Activated CD4-positive, CD25-positive, alpha-beta regulatory T cell treated with anti-CD3 and anti-CD28 coated beads, Interleukin-2, amount 50 U/mL, for 16 hours (primary cell): ENCODE data around the gene TMEM121.
"Not testable (repeated sequence)": the region's sequence is repeated elsewhere in the genome, so short reads cannot be mapped to it uniquely, and the experiment has no call there.

ENCODE experiments used
- DNase-seq: peaks from one replicate; pipeline ENCODE4 v3.0.0-alpha.2; 2020; ENCODE audit warnings: low read depth, low spot score

The TMEM121 gene

DNA sequence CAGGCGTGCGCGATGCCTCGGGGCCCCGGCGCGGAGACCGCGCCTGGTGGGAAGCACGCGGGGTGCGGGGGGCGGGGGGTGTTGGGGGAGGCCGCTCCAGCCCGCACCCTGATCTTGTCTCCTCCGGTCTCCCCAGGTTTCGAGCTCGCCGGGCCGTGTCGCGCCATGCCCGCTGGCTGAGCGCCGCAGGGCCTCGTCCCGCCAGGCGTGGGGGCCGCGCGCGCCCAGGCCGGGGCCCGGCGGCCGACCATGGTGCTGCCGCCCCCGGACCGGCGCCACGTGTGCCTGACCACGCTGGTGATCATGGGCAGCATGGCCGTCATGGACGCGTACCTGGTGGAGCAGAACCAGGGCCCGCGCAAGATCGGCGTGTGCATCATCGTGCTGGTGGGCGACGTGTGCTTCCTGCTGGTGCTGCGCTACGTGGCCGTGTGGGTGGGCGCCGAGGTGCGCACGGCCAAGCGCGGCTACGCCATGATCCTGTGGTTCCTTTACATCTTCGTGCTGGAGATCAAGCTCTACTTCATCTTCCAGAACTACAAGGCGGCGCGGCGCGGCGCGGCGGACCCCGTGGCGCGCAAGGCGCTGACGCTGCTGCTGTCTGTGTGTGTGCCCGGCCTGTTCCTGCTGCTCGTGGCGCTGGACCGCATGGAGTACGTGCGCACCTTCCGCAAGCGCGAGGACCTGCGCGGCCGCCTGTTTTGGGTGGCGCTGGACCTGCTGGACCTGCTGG lies 2.4 kb downstream of the TMEM121 start:
- DNase-seq: no peak

DNA sequence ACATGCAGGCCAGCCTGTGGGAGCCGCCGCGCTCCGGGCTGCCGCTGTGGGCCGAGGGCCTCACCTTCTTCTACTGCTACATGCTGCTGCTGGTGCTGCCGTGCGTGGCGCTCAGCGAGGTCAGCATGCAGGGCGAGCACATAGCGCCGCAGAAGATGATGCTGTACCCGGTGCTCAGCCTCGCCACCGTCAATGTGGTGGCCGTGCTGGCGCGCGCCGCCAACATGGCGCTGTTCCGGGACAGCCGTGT lies 2.9 kb downstream of the TMEM121 start:
- no peak for DNase-seq

DNA sequence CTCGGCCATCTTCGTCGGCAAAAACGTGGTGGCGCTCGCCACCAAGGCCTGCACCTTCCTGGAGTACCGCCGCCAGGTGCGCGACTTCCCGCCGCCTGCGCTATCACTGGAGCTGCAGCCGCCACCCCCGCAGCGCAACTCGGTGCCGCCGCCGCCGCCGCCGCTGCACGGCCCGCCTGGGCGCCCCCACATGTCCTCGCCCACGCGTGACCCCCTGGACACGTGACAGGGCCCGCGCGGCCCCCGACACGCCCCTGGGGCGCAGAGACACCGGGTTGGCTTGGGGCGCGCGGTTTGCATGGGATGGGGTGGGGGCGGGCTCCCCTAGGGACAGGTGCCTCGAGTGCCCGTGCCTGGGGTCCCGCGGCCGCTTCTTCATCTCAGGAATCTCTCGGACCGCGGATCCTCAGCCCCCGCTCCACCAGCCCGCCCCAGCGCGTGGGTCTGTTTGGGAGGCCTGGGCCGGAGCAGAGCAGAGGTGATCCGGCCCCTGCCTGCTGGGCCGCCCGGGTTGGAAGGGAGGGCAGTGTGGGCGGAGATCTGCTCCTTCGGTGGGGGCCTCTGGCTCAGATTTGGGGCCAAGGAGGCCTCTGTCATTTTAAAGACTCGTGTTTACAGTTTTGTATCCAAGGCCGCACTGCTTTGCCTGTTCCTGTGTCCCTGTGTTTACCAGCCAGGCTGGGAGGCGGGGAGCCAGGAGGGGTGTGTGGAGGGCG lies 3.3 kb downstream of the TMEM121 start:
- DNase-seq: no peak

DNA sequence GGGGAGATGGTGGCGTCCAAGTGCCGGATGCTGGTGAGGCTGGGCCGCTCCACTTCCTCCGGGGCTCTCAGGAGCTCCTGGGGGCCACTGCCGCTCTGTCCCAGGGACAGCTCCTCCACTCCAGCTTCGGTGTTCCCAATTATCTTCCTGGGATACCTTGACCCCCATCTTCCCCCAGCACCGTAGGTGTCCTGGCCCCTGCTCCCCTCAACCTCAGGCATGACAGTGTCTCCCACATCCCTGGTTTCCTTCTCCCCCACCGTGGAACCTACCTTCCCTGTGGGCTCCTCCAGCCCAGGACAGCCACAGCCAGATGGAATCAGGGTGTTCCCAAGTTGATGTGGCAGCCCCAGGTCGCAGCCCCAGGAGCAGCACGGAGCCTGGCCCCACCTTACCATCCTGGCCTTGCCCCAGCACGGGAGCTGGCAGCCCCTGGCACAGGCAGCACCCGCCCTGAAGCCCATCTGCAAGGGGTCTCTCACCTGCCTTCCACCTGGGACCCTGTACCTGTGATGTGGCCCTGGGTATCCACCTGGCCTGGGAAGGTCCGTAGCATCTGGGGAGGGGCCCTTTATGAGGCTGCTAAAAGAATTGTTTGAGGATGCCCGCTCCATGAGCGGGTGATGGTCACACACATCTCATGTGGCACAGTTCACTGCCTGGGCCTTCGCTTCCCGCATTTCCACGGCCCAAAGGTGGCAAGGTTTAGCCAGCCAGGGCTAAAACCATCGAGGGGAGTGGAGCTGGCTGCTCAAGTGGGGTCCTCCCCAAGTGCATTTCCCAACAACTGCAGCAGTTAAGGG lies 4.1 kb downstream of the TMEM121 start:
- DNase-seq: no peak

DNA sequence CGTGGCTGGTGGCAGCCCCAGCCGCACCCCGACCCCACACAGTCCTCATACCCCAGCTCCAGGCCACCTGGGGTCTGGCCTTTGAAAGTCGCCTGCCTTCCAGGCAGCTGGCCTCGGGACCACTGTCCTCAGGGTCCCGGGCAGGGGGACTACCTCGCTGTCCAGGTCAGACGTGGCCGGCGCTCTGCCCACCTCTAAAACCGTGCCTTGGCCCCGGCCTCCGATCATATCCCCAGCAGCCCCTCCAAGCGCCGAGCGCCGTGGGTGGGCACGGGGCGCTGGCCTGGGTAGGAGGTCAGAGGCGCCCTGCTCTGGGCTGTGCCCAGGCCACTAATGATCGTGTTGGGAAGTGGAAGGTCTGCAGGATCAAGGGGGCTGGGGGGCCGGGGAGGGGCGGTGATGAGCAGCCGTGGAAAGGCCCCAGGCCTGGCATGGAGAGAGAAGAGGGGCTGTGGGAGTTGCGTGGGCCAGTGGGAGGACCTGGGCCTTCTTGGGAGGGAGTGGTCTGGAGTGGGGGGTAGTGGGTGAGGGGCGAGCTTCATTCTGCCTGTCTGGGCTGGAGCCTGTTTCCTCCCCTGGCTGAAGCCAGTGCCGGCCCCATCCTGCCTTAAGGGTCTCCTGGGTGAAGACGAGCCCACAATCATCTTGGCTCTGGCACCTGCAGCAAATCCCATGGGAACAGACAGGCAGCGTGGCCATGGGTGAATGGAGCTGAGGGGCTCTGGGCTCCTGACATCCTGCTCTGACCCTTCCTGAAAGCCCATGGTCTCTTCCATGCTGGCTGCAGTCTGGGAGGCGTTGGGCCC lies 4.9 kb downstream of the TMEM121 start:
- no peak for DNase-seq

DNA sequence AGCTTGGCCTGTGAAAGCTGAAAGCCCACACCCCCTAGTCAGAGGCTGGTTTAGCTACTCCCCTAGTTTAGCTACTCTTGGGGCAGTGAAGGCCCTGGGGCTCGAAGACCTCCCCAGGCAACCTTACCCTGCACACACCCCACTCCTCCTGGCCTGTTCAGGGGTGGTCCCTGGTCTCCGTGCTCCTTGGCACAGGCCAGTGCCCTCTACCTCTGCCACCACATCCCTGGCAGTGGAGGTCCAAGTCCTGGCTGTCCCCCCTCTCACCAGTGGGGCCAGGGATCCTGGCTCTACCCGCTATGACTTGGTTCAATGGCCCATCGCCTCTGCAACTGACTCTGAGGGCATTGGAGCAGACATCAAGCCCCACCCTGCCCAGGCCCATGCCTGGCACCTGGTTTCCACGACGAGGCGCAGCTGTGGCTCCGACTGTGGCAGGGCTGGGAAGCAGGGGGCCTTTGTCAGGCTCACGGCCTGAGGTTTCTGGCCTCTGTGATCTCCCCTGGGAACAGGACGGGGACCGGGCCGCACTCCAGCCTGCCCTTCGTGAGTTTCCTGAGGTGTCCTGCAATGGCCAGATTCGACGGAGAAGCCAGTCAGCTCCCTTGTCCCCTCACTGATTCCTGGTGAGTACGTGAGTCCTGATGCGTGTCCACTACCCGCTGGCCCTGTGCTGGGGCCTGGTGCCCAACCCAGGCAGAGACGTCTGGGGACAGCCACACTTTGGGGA lies 5.7 kb downstream of the TMEM121 start:
- no peak for DNase-seq

DNA sequence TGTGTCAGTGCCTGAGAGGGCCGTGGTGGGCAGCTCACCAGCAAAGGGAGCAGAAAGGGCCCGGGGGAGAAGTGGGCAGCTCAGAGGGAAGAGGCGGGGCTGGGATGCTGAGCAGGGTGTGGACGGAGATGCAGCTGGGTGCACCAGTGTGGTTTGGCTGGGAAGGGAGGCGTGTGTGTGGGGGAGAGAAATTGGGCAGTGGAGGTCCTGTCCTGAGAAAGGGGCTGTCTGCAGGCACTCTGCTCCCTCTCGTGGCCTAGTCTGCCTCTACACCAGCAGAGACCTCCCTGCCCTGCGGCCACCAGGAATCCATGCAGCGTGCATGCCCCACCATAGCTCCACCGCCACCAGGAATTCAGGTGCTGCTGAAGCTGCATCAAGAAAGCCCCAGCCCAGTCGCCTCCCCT lies 6.4 kb downstream of the TMEM121 start:
- no peak for DNase-seq

DNA sequence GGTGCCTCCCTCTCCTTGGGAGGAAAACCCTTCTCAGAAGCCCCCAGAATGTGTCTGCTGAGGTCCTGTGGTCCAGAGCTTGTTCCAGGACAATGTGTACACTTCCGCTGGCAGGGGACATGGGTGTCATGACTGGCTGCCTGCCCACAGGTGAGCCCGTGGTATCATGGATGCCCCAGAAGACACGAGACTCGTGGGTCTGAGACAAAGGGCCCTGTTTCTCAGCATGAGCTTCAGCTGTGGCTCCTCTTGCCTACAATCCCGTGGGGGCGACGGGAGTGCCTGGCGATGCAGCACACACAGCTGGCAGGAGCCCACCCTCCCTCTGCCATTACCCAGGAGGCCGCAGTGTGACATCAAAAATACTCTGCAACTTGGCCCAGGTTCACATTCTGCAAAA lies 7.0 kb downstream of the TMEM121 start:
- DNase-seq: no peak

DNA sequence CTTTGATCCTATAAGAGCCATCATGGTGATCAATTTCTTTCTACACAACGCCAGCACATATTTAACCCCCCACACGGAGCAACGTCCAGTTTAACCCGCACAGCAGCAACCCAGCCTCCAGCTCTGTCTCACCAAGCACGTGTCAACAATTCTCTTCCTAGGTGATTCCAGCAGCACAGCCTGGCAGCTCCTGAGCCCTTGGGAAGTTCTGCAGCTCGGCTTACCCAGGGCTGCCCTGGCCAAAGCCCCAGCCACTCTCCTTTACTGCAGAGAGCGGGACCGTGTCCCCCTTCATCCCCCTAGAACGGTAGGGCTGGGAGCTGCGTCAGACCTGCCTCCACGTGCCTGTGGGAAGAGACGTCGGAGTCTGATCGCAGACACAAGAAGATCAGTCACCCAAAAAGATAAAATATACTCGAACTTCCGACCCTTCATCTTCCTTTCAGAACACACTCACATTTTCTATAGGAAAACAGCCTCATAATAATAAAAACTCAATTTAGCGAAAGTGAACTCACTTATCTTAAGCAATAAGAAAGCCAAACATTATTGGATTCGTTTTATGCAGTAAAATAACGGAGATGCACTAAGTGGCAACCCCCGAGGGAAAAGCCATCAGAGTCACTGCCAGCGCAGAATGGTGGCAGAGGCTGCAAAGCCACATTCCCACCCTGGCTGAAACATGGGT lies 7.6 kb downstream of the TMEM121 start:
- no peak for DNase-seq

DNA sequence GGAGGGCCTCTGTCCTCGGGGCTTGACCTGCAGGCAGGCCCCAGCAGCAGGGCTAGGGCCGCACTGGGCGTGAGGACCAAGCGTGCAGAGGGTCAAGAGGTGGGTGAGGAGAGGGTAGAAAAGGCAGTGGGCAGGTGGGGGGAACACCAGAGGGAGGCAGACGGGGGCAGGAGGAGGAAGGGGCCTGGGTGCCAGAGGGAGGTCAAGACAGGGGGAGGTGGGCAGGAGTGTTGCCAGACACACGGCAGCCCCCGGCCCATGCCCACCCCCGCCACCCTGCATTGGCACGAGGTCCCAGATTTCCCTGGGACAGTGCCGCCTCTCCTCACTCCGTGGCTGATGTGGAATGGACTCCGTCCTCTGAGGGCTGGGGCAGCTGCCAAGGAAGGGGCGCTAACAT lies 8.2 kb downstream of the TMEM121 start:
- no peak for DNase-seq

DNA sequence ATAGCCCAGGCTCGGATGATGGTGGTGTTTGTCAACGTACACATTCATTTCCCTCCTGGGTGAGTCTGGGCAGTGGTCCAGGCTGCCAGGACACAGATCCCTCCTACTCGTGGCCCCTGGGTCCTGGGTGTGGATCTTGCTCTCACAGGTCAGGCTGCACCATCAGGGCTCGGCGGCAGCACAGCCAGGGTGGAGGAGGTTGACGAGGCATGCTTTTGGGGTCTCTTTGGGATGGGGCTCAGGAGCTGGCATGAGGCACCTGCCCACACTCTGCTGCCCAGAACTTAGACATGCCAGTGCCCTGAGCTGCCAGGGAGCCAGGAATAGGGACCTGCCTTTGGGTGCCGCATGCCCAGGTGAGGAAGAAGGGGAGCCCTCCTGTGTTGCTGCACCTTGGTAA lies 9.7 kb downstream of the TMEM121 start:
- DNase-seq: no peak

DNA sequence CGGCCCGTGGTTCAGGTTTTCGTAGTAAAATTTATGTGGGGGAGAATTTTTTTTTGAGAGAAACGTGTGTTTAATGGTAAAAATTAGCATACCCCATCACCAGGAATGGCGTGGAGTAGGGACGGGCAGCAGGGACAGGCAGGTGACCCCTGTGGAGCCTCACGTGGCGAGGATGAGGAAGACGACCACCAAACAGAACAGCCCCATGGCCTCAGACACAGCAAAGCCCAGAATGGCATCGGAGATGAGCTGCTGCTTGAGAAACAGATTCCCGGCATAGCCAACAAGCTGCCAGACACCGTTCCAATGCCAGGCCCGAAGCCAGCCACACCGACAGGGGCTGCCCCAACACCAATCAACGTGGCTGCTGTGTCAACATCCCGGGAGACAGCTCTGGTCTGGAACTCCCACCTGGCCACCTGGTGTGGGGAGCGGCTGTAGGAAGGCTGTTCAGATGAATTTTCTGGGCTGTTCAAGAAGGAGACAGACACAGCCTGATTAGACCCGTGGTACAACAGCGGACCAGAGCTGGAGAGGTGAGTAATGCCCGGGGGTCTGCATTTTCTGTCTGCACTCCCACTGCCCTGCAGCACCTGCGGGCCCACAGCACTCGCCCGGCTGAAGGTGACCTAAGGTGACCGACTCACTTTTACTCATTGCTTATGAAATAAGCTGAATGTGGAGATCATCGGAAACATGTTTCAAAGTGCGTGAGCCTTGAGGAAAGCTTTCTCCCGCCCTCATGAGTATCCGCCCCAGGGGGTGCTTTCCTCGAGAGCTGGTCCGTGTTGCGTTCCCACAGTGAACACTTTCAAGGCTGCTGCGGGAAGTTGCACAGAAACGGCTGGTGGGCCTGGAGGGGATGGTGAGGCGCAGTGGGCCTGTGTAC lies 10.6 kb downstream of the TMEM121 start:
- no peak for DNase-seq

DNA sequence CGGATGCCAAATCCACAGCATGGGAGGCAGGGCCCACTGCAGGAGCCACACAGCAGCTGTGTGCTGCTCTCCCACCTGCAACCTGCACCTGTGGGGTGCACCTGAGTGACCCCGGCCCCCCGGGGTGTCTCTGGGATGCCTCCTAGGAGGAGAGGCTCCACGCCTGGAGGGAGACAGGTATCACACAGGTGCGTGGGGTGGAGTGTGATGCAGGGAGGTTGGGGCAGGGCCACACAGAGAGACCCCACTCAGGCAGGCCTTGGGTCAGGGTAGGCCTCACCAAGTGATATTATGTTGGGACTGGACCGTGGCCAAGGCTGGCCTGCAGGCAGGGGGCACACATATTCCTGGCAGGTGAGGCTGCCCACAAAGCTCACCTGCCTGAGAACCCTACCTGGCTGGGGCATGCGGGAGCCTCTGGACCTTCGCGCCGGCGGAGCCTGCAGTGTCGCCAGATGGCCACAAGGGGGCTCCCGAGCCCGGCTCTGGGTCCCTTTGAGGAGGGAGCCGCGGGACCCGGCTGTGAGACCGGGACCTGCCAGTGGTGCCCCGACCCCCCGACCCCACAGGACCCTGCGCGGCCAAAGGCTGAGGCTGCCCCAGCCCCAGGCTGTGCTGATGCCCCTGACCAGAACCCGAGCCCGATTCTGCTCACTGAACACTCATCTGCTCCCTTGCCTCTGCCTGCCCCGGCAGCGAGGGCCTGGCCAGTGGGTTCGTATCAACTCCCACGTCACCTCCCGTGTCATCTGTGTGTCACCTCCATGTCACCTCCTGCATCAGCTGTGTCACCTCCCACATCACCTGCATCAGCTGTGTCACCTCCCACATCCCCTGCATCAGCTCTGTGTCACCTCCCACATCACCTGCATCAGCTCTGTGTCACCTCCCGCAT lies 11.4 kb downstream of the TMEM121 start:
- DNase-seq: peak; percentile 55

DNA sequence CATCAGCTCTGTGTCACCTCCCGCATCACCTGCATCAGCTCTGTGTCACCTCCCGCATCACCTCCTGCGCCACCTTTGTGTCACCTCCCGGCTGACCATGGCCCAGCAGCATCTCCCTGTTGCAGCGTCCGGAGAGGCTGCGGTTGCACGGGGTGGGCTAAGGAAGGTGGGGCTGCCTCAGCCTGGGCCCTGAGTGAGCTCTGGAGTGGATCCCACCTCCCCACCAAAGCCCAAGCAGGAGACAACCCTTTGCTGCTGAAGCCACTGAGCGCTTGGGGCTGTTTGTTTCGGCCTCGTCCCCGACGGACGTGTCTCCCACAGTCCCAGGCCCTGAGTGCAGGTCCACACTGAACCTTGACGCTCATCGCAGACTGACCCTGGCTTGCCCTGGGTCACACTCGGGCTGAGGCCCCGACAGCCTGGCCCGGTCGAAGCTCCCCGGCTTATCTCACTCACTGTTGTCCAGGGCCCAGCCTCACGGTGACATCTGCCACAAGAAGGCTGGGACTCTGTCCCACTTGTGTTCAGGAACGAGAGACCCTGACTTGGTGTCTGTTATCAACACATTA lies 12.2 kb downstream of the TMEM121 start:
- no peak for DNase-seq

DNA sequence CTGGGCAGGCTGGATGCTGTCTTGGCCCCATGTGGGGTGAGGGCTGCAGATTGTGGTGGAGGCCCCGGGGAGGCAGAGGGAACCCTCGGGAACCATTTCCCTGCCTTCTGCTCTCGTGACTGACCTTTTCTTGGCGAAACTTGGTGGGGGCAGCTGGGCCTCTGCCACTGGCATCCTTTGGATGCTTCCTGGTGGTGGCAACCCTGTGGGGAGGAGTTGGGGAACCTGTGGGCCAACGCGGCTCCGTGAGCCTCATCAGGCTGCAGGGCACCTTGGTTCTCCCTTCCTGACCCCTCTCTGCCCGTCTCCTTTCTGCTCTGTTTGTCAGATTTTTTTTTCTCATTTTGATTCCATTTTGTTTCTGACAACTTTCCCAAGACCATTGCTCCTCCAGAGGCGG lies 14.4 kb downstream of the TMEM121 start:
- DNase-seq: no peak

DNA sequence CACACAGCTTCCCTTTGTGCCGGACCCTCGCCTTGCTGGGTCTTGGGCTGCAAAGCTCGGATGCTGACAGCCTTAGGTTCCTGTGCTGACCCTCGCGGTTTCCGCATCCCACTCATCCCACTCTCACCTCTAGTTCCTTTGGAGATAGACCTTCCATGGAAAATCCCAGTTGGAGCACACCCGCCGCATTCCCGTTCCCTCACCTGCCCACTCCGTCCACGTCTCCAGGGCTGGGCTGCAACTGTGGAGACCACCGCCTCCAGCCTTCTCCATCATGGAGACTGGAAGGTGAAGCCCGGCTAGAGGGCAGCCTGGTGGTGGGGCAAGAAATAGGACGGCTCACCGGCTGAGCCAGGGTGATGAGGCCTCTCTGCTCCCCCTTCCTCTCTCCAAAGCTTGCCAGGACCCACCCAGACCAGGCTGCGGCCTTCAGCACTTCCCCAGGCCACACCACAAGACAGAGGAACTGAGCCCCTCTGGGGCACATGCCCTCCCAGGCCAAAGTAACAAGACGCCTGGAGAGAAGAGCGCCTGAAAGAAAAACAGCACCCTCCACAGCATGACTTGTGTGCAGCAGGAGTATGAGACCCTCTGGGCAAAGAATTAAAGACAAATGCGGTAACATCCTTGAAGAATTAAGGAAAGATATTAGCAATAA lies 15.0 kb downstream of the TMEM121 start:
- DNase-seq: no peak

DNA sequence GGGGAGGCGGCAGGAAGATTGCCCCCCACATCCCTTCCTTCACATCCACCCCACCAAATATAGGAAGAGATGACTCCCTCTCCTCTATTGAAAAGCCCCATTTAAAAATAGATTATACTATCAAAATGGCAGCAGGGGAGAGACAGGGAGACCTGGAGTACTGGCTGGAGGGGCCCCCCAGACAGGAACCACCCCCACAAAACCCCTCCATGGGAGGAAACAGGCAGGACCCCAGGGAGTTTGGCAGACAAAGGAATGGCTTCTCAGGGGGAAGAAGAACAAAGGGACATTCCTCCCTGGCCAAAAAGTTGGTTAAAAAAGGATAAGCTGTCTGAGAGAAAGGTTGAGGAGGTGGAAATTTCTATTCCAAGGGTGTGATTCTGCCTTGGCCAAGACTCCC lies 19.3 kb downstream of the TMEM121 start:
- DNase-seq: not testable (repeated sequence)

DNA sequence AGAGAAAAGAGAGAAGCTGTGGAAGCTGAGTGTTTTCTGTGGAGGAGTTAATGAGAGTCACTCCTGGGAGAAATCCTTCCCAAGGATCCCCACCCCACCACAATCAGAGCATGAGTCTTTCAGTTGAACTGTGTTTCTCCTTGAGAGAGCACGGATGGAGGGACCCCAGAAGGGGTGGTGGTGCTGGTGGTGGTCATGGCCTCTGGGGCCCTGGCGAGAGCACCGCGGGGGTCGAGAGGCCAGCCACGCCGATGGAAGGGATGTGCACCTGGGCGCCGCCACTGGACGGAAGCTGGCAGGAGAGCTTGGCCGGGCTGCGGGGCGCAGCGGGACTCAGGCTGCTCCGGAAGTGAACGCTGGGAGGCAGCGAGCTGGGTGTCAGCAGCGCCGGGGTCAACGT lies 20.0 kb downstream of the TMEM121 start:
- not testable (repeated sequence) for DNase-seq
